OCI-LY1 (cell line): ENCODE measurements around the gene FANCE.
A peak's percentile ranks its signal among the peaks of the same experiment; 100 is the strongest.

Experiments
- H2AFZ ChIP-seq: fragments of 200-600 bp; sonication (generic), shearing (Covaris generic); 2 replicates; pipeline ENCODE4 v1.6.0; 2014; ENCODE audit warnings: antibody characterized with exemption, mild to moderate bottlenecking, low read length
- H3F3A ChIP-seq: fragments of 200-600 bp; sonication (generic), shearing (Covaris generic); 2 replicates; pipeline ENCODE4 v1.6.0; 2014; ENCODE audit warnings: mild to moderate bottlenecking, antibody characterized with exemption, low read length, moderate library complexity; ENCODE audit not compliant: insufficient read depth
- H3K27ac ChIP-seq: fragments of 200-600 bp; sonication (generic); 2 replicates; pipeline ENCODE4 v1.5.1; 2014; ENCODE audit warnings: low read length, mixed run types, mild to moderate bottlenecking, low read depth; ENCODE audit not compliant: poor library complexity, severe bottlenecking
- H3K27me3 ChIP-seq: fragments of 200-600 bp; sonication (generic); 2 replicates; pipeline ENCODE4 v1.6.0; 2014; ENCODE audit warnings: antibody characterized with exemption, mild to moderate bottlenecking, low read length, moderate library complexity; ENCODE audit not compliant: insufficient read depth
- H3K36me3 ChIP-seq: fragments of 200-600 bp; sonication (generic); 2 replicates; pipeline ENCODE4 v1.6.1; 2014; ENCODE audit warnings: mild to moderate bottlenecking, antibody characterized with exemption, low read length, moderate library complexity, mixed read lengths; ENCODE audit not compliant: insufficient read depth
- H3K4me1 ChIP-seq: fragments of 200-600 bp; sonication (generic); 2 replicates; pipeline ENCODE4 v1.5.1; 2014; ENCODE audit warnings: mild to moderate bottlenecking, low read length, moderate library complexity; ENCODE audit not compliant: insufficient read depth, severe bottlenecking
- H3K4me2 ChIP-seq: fragments of 200-600 bp; sonication (generic), shearing (Covaris generic); 2 replicates; pipeline ENCODE4 v1.6.1; 2014; ENCODE audit warnings: low read length
- H3K4me3 ChIP-seq: fragments of 200-600 bp; sonication (generic); 2 replicates; pipeline ENCODE4 v1.5.1; 2014; ENCODE audit warnings: low read length, low read depth, mild to moderate bottlenecking, mixed read lengths; ENCODE audit not compliant: poor library complexity, severe bottlenecking
- H3K79me2 ChIP-seq: fragments of 200-600 bp; shearing (Covaris generic); 2 replicates; pipeline ENCODE4 v1.6.1; 2016; ENCODE audit warnings: mixed run types, low read length, mixed read lengths; ENCODE audit not compliant: insufficient read depth
- H3K9ac ChIP-seq: fragments of 200-600 bp; sonication (generic), shearing (Covaris generic); 2 replicates; pipeline ENCODE4 v1.6.1; 2014; ENCODE audit warnings: mild to moderate bottlenecking, low read length, mixed read lengths
- H3K9me2 ChIP-seq: fragments of 200-600 bp; sonication (generic), shearing (Covaris generic); 2 replicates; pipeline ENCODE4 v1.6.1; 2014; ENCODE audit warnings: low read depth, mild to moderate bottlenecking, low read length, mixed read lengths
- H3K9me3 ChIP-seq: fragments of 200-600 bp; shearing (Covaris generic); 2 replicates; pipeline ENCODE4 v1.6.1; 2014; ENCODE audit warnings: low read length, mixed read lengths
- H4K20me1 ChIP-seq: fragments of 200-600 bp; sonication (generic), shearing (Covaris generic); 2 replicates; pipeline ENCODE4 v1.6.0; 2016; ENCODE audit warnings: mild to moderate bottlenecking, low read length; ENCODE audit not compliant: insufficient read depth
- EZH2 ChIP-seq: fragments of 200-600 bp; sonication (generic), shearing (Covaris generic); IDR thresholded peaks from 2 replicates; pipeline ENCODE4 v1.8.0; 2017; ENCODE audit warnings: borderline replicate concordance, mixed run types, mild to moderate bottlenecking, antibody characterized with exemption, low read length, moderate library complexity, mixed read lengths
- TF ChIP-seq, protein P1 (sequence below): fragments of 200-600 bp; sonication (generic), shearing (Covaris generic); IDR thresholded peaks from 2 replicates; pipeline ENCODE4 v1.5.1; 2017; ENCODE audit warnings: mild to moderate bottlenecking, antibody characterized with exemption, low read length, moderate library complexity, mixed read lengths

The FANCE gene

GRCh38 chr6:35471836-35472345, 19.8 kb downstream of the FANCE start:
- peaks cover 13% of the 10 kb centered on the region; the same call in 1 of the 2 replicates for H3K79me2 ChIP-seq
- no peaks in the 10 kb centered on the region for H3K9me3 ChIP-seq
- no peak for TF ChIP-seq EZH2
- peak overlapping the region; percentile 99 for H3K4me2 ChIP-seq
- no peak overlapping the region for H3K27ac ChIP-seq
- H2AFZ ChIP-seq, result no peak overlapping the region
- H3F3A ChIP-seq, result peaks cover 15% of the 10 kb centered on the region; the same call in 1 of the 2 replicates
- H4K20me1 ChIP-seq, result no peaks in the 10 kb centered on the region
- no peak overlapping the region; the same call in 1 of the 2 replicates for H3K9ac ChIP-seq
- H3K4me3 ChIP-seq, result peak overlapping the region; percentile 87
- H3K27me3 ChIP-seq, result no peaks in the 10 kb centered on the region
- peaks cover 62% of the 10 kb centered on the region for H3K36me3 ChIP-seq
- H3K4me1 ChIP-seq, result peaks cover 36% of the 10 kb centered on the region
- H3K9me2 ChIP-seq, result no peaks in the 10 kb centered on the region

DNA sequence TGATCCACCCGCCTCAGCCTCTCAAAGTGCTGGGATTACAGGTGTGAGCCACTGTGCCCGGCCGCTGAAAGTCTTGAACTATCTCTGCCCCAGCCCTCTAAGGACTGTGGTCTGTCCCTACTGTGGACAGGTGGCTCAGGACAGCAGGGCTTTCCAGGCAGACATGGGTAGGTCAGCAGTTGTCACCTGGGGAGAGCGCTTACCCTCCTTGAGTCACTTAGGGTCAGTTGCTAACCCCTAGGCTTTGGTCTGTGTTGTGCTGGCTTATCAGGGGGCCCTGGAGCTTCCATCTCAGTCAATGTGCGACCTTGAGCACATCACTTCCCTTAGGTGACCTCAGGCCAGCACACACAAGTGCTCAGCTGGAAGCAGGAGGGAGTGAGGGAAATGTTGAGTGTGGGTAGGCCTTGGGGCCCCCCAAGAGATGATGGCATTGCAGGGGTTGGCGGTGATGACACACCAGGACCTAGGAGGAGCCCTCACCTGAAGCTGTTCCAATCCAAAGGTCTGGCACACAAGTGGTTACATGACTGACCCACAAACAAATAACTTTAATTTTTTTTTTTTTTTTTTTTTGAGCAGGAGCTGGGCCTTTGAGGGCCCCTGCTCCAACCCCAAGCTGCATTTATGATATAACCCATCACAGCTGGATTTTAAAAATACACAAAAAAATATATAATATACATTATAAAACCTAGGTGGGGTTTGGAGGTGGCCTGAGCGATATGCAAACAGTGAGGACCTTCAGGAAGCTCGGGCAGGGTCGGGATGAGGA, 21.1 kb downstream of the FANCE start:
- H3K9me2 ChIP-seq, result no peaks in the 10 kb centered on the region
- TF ChIP-seq EZH2, result no peak
- TF ChIP-seq, protein P1, sequence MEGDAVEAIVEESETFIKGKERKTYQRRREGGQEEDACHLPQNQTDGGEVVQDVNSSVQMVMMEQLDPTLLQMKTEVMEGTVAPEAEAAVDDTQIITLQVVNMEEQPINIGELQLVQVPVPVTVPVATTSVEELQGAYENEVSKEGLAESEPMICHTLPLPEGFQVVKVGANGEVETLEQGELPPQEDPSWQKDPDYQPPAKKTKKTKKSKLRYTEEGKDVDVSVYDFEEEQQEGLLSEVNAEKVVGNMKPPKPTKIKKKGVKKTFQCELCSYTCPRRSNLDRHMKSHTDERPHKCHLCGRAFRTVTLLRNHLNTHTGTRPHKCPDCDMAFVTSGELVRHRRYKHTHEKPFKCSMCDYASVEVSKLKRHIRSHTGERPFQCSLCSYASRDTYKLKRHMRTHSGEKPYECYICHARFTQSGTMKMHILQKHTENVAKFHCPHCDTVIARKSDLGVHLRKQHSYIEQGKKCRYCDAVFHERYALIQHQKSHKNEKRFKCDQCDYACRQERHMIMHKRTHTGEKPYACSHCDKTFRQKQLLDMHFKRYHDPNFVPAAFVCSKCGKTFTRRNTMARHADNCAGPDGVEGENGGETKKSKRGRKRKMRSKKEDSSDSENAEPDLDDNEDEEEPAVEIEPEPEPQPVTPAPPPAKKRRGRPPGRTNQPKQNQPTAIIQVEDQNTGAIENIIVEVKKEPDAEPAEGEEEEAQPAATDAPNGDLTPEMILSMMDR, result no peak
- no peak overlapping the region for H3K9ac ChIP-seq
- H2AFZ ChIP-seq, result no peak overlapping the region
- H3K27me3 ChIP-seq, result no peaks in the 10 kb centered on the region
- peaks cover 62% of the 10 kb centered on the region for H3K36me3 ChIP-seq
- H3F3A ChIP-seq, result peaks cover 15% of the 10 kb centered on the region; the same call in 1 of the 2 replicates
- peaks cover 13% of the 10 kb centered on the region; the same call in 1 of the 2 replicates for H3K79me2 ChIP-seq
- H4K20me1 ChIP-seq, result no peaks in the 10 kb centered on the region
- peaks cover 29% of the 10 kb centered on the region for H3K4me1 ChIP-seq
- no peaks in the 10 kb centered on the region for H3K9me3 ChIP-seq
- no peak overlapping the region for H3K27ac ChIP-seq
- H3K4me3 ChIP-seq, result no peak overlapping the region
- H3K4me2 ChIP-seq, result no peak overlapping the region

DNA sequence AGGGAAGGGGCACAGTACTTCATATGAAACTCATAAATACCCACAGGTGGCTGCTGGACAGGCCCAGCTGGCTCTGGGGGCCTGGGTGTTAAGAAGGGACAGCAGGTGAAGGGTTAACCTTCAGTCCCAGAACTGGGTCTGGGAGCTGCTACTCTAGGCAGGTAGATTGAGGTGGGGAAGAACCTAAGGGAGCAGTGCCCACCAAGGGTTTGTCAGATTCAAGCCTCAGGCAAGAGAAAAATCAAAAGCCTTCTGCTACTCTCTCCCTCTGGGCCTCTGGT, 21.7 kb downstream of the FANCE start:
- no peaks in the 10 kb centered on the region for H4K20me1 ChIP-seq
- H3K9me3 ChIP-seq, result no peaks in the 10 kb centered on the region
- no peak overlapping the region for H3K27ac ChIP-seq
- H3K79me2 ChIP-seq, result peaks cover 8% of the 10 kb centered on the region; the same call in 1 of the 2 replicates
- H3K9ac ChIP-seq, result no peak overlapping the region
- no peaks in the 10 kb centered on the region for H3K27me3 ChIP-seq
- no peaks in the 10 kb centered on the region for H3K9me2 ChIP-seq
- H3K4me1 ChIP-seq, result peaks cover 29% of the 10 kb centered on the region
- no peak overlapping the region for H3K4me3 ChIP-seq
- peaks cover 15% of the 10 kb centered on the region; the same call in 1 of the 2 replicates for H3F3A ChIP-seq
- H2AFZ ChIP-seq, result no peak overlapping the region
- no peak overlapping the region for H3K4me2 ChIP-seq
- peaks cover 57% of the 10 kb centered on the region for H3K36me3 ChIP-seq
- TF ChIP-seq, protein P1, result no peak
- no peak for TF ChIP-seq EZH2
